HepG2 (cell line): ENCODE data around the gene FAM114A1.

ENCODE experiments used
- CBX5 ChIP-seq: sonication (generic); formaldehyde crosslinking; IDR thresholded peaks from 2 replicates; pipeline ENCODE4 v1.4.0; 2020; ENCODE audit warnings: missing genetic modification reagents, borderline replicate concordance
- CTCF ChIP-seq: sonication (generic); formaldehyde crosslinking; IDR thresholded peaks from 2 replicates; pipeline ENCODE4 v1.5.0; 2020; ENCODE audit warnings: mild to moderate bottlenecking, missing genetic modification reagents, moderate library complexity
- JUND ChIP-seq: sonication (generic); formaldehyde crosslinking; IDR thresholded peaks from 2 replicates; pipeline ENCODE4 v1.8.0; 2022; ENCODE audit warnings: mild to moderate bottlenecking, missing genetic modification reagents
- POLR2AphosphoS5 ChIP-seq: IDR thresholded peaks from 2 replicates; pipeline ENCODE4 v1.6.1; 2012; ENCODE audit warnings: low read depth, low read length
- SP1 ChIP-seq, 2 experiments: fragments of 450-650 bp in 1 of 2; sonication (generic) in 1 of 2; formaldehyde crosslinking in 1 of 2; IDR thresholded peaks; 2 replicates each; pipeline versions ENCODE4 v1.4.0 to v1.6.1; 2016 to 2020; ENCODE audit warnings: missing genetic modification reagents in 1 of 2
- TBL1XR1 ChIP-seq: fragments of 150-350 bp; IDR thresholded peaks from 2 replicates; pipeline ENCODE4 v1.6.1; 2014; ENCODE audit warnings: borderline replicate concordance, low read length; ENCODE audit not compliant: partially characterized antibody
- TOE1 ChIP-seq: sonication (generic); formaldehyde crosslinking; IDR thresholded peaks from 2 replicates; pipeline ENCODE4 v1.4.0; 2020; ENCODE audit warnings: mild to moderate bottlenecking, missing genetic modification reagents
- TP53 ChIP-seq: sonication (generic); formaldehyde crosslinking; conservative IDR thresholded peaks from 2 replicates; pipeline ENCODE4 v1.4.0; 2020; ENCODE audit warnings: missing genetic modification reagents

- TF ChIP-seq CTCF (CRISPR knock-in tag) = no peak
- TF ChIP-seq TOE1 (CRISPR knock-in tag) = no peak
- no peak for TF ChIP-seq SP1 (IDR thresholded peaks at IDR 0.05)
- TF ChIP-seq SP1 (CRISPR knock-in tag; IDR thresholded peaks at IDR 0.05) = no peak
- no peak for TF ChIP-seq TP53 (CRISPR knock-in tag)
- no peak for TF ChIP-seq POLR2AphosphoS5
- TF ChIP-seq TBL1XR1 = no peak
- TF ChIP-seq CBX5 (CRISPR knock-in tag) = no peak
- TF ChIP-seq JUND (CRISPR knock-in tag) = no peak
Observed at GRCh38 chr4:38917481-38918025, 49.9 kb downstream of the FAM114A1 start.
